Measurements from ENCODE around the gene RAP1GAP.

Gene RAP1GAP

GRCh38 chr1:21613072-21613867 lies 55.9 kb downstream of the RAP1GAP start:
- peaks cover 1% of the 10 kb centered on the region for H3K4me1 ChIP-seq (ENCODE audit: control insufficient read depth, insufficient read depth, low read length)
- no peaks in the 10 kb centered on the region for H3K36me3 ChIP-seq (ENCODE audit: control insufficient read depth, insufficient read depth, low read length)
- no peaks in the 10 kb centered on the region for H3K9me3 ChIP-seq (ENCODE audit: control insufficient read depth, insufficient read depth, low read length)
- H3K27ac ChIP-seq (ENCODE audit: low read depth, low read length) = no peak overlapping the region
- no peak overlapping the region for H3K4me3 ChIP-seq (ENCODE audit: low read depth, low read length)
- no peak overlapping the region for H3K9ac ChIP-seq (ENCODE audit: low read depth, low read length)
- H3K27me3 ChIP-seq (ENCODE audit: control insufficient read depth, insufficient read depth, low read length) = no peaks in the 10 kb centered on the region

GRCh38 chr1:21612057-21612456 lies 57.1 kb downstream of the RAP1GAP start:
- Histone ChIP-seq H3K9me3 (ENCODE audit: control insufficient read depth, insufficient read depth, low read length) (no peaks in the 10 kb centered on the region), H3K4me3 (ENCODE audit: low read depth, low read length) (no peak overlapping the region), H3K4me1 (ENCODE audit: control insufficient read depth, insufficient read depth, low read length) (peaks cover 8% of the 10 kb centered on the region; the same call in 1 of the 2 replicates), H3K9ac (ENCODE audit: low read depth, low read length) (no peak overlapping the region), H3K27ac (ENCODE audit: low read depth, low read length) (no peak overlapping the region), H3K27me3 (ENCODE audit: control insufficient read depth, insufficient read depth, low read length) (no peaks in the 10 kb centered on the region), H3K36me3 (ENCODE audit: control insufficient read depth, insufficient read depth, low read length) (no peaks in the 10 kb centered on the region)

GRCh38 chr1:21610989-21611785 lies 58.0 kb downstream of the RAP1GAP start:
- H3K27ac ChIP-seq (ENCODE audit: low read depth, low read length) = no peak overlapping the region
- no peak overlapping the region for H3K4me3 ChIP-seq (ENCODE audit: low read depth, low read length)
- H3K36me3 ChIP-seq (ENCODE audit: control insufficient read depth, insufficient read depth, low read length) = no peaks in the 10 kb centered on the region
- peaks cover 8% of the 10 kb centered on the region; the same call in 1 of the 2 replicates for H3K4me1 ChIP-seq (ENCODE audit: control insufficient read depth, insufficient read depth, low read length)
- no peaks in the 10 kb centered on the region for H3K9me3 ChIP-seq (ENCODE audit: control insufficient read depth, insufficient read depth, low read length)
- no peaks in the 10 kb centered on the region for H3K27me3 ChIP-seq (ENCODE audit: control insufficient read depth, insufficient read depth, low read length)
- no peak overlapping the region for H3K9ac ChIP-seq (ENCODE audit: low read depth, low read length)

- Histone ChIP-seq H3K4me1 (ENCODE audit: control insufficient read depth, insufficient read depth, low read length) (peaks cover 8% of the 10 kb centered on the region; the same call in 1 of the 2 replicates), H3K27ac (ENCODE audit: low read depth, low read length) (no peak overlapping the region), H3K9ac (ENCODE audit: low read depth, low read length) (no peak overlapping the region), H3K36me3 (ENCODE audit: control insufficient read depth, insufficient read depth, low read length) (no peaks in the 10 kb centered on the region), H3K9me3 (ENCODE audit: control insufficient read depth, insufficient read depth, low read length) (no peaks in the 10 kb centered on the region), H3K27me3 (ENCODE audit: control insufficient read depth, insufficient read depth, low read length) (no peaks in the 10 kb centered on the region), H3K4me3 (ENCODE audit: low read depth, low read length) (no peak overlapping the region)
Observed at GRCh38 chr1:21610027-21610426, 59.1 kb downstream of the RAP1GAP start.

- Histone ChIP-seq H3K9me3 (ENCODE audit: control insufficient read depth, insufficient read depth, low read length) (no peaks in the 10 kb centered on the region), H3K36me3 (ENCODE audit: control insufficient read depth, insufficient read depth, low read length) (no peaks in the 10 kb centered on the region), H3K4me3 (ENCODE audit: low read depth, low read length) (no peak overlapping the region), H3K27me3 (ENCODE audit: control insufficient read depth, insufficient read depth, low read length) (no peaks in the 10 kb centered on the region), H3K27ac (ENCODE audit: low read depth, low read length) (no peak overlapping the region), H3K9ac (ENCODE audit: low read depth, low read length) (no peak overlapping the region), H3K4me1 (ENCODE audit: control insufficient read depth, insufficient read depth, low read length) (peaks cover 8% of the 10 kb centered on the region; the same call in 1 of the 2 replicates)
Observed at GRCh38 chr1:21608798-21609197, 60.4 kb downstream of the RAP1GAP start.

GRCh38 chr1:21607549-21608529 lies 61.3 kb downstream of the RAP1GAP start:
- peaks cover 8% of the 10 kb centered on the region; the same call in 1 of the 2 replicates for H3K4me1 ChIP-seq (ENCODE audit: control insufficient read depth, insufficient read depth, low read length)
- H3K27me3 ChIP-seq (ENCODE audit: control insufficient read depth, insufficient read depth, low read length) = no peaks in the 10 kb centered on the region
- H3K36me3 ChIP-seq (ENCODE audit: control insufficient read depth, insufficient read depth, low read length) = no peaks in the 10 kb centered on the region
- H3K9ac ChIP-seq (ENCODE audit: low read depth, low read length) = no peak overlapping the region
- peak overlapping the region; percentile 14; the same call in 1 of the 2 replicates for H3K4me3 ChIP-seq (ENCODE audit: low read depth, low read length)
- H3K27ac ChIP-seq (ENCODE audit: low read depth, low read length) = no peak overlapping the region
- H3K9me3 ChIP-seq (ENCODE audit: control insufficient read depth, insufficient read depth, low read length) = no peaks in the 10 kb centered on the region

- Histone ChIP-seq H3K4me3 (ENCODE audit: low read depth, low read length) (no peak overlapping the region), H3K4me1 (ENCODE audit: control insufficient read depth, insufficient read depth, low read length) (peaks cover 8% of the 10 kb centered on the region; the same call in 1 of the 2 replicates)
Observed at GRCh38 chr1:21605964-21606705, 63.0 kb downstream of the RAP1GAP start.

GRCh38 chr1:21605012-21605715 lies 64.0 kb downstream of the RAP1GAP start:
- Histone ChIP-seq H3K9me3 (ENCODE audit: control insufficient read depth, insufficient read depth, low read length) (no peaks in the 10 kb centered on the region), H3K36me3 (ENCODE audit: control insufficient read depth, insufficient read depth, low read length) (no peaks in the 10 kb centered on the region), H3K4me1 (ENCODE audit: control insufficient read depth, insufficient read depth, low read length) (peaks cover 8% of the 10 kb centered on the region; the same call in 1 of the 2 replicates), H3K9ac (ENCODE audit: low read depth, low read length) (no peak overlapping the region), H3K27me3 (ENCODE audit: control insufficient read depth, insufficient read depth, low read length) (no peaks in the 10 kb centered on the region), H3K4me3 (ENCODE audit: low read depth, low read length) (no peak overlapping the region), H3K27ac (ENCODE audit: low read depth, low read length) (no peak overlapping the region)

More at GRCh38 chr1:21605964-21606705, 63.0 kb downstream of the RAP1GAP start:
- Histone ChIP-seq H3K27ac (ENCODE audit: low read depth, low read length) (no peak overlapping the region), H3K27me3 (ENCODE audit: control insufficient read depth, insufficient read depth, low read length) (no peaks in the 10 kb centered on the region), H3K36me3 (ENCODE audit: control insufficient read depth, insufficient read depth, low read length) (no peaks in the 10 kb centered on the region), H3K9me3 (ENCODE audit: control insufficient read depth, insufficient read depth, low read length) (no peaks in the 10 kb centered on the region), H3K9ac (ENCODE audit: low read depth, low read length) (no peak overlapping the region)

- Histone ChIP-seq H3K9me3 (ENCODE audit: control insufficient read depth, insufficient read depth, low read length) (no peaks in the 10 kb centered on the region), H3K9ac (ENCODE audit: low read depth, low read length) (no peak overlapping the region), H3K36me3 (ENCODE audit: control insufficient read depth, insufficient read depth, low read length) (no peaks in the 10 kb centered on the region), H3K27me3 (ENCODE audit: control insufficient read depth, insufficient read depth, low read length) (no peaks in the 10 kb centered on the region), H3K4me3 (ENCODE audit: low read depth, low read length) (no peak overlapping the region), H3K27ac (ENCODE audit: low read depth, low read length) (no peak overlapping the region), H3K4me1 (ENCODE audit: control insufficient read depth, insufficient read depth, low read length) (peaks cover 8% of the 10 kb centered on the region; the same call in 1 of the 2 replicates)
Observed at GRCh38 chr1:21604208-21604957, 64.8 kb downstream of the RAP1GAP start.

Data from HUES48 (cell line).